ENCODE measurements around the gene NCAN. TPM values are rescaled to one million over a fixed set of nuclear protein-coding genes. Genes with fewer than 3 reads are reported as not detected.

Gene NCAN
- total and polyA plus RNA-seq, 9 of the 15 experiments (the other 6 are each of a cell fraction or from before 2014, with no cell fraction given) = 0.04 TPM; not detected in 8

- TF ChIP-seq RREB1 (CRISPR knock-in tag; IDR thresholded peaks at IDR 0.05) = no peak
- 0 out of 2 replicates have a peak, but pooled peaks have one; percentile 10 for TF ChIP-seq ZHX1 (conservative IDR thresholded peaks at IDR 0.05; ENCODE audit: low read length)
- peak; percentile 99 for TF ChIP-seq C11orf30 (IDR thresholded peaks at IDR 0.05; ENCODE audit: low read depth)
- TF ChIP-seq RUNX1 (IDR thresholded peaks at IDR 0.05; ENCODE audit: low read depth) = peak; percentile 73; the same call in 1 of the 2 replicates
- TF ChIP-seq ZBTB2 (IDR thresholded peaks at IDR 0.05) = peak; percentile 91
- peak; percentile 19; the same call in 1 of the 2 replicates for TF ChIP-seq OTX1 (CRISPR knock-in tag; IDR thresholded peaks at IDR 0.05)
- TF ChIP-seq XRCC4 (IDR thresholded peaks at IDR 0.05; ENCODE audit: extremely low read depth, insufficient read depth, insufficient read length) = no peak
- peak; percentile 88 for TF ChIP-seq CTBP1 (IDR thresholded peaks at IDR 0.05; ENCODE audit: borderline replicate concordance)
- no peak; the same call in 1 of the 2 replicates for TF ChIP-seq ATF3 (IDR thresholded peaks at IDR 0.05)
- TF ChIP-seq ATF3 (CRISPR knock-in tag; conservative IDR thresholded peaks at IDR 0.05) = peak; percentile 19; the same call in 1 of the 2 replicates
- TF ChIP-seq ELF2 (CRISPR knock-in tag; IDR thresholded peaks at IDR 0.05) = peak; percentile 53; the same call in 1 of the 2 replicates
- TF ChIP-seq POU5F1 (IDR thresholded peaks at IDR 0.05; ENCODE audit: borderline replicate concordance, low read depth, low read length, partially characterized antibody) = peak; percentile 39
- TF ChIP-seq FIP1L1 (IDR thresholded peaks at IDR 0.05; ENCODE audit: low read depth, low read length, poor library complexity, severe bottlenecking) = peak; percentile 94
- TF ChIP-seq XRCC5 (IDR thresholded peaks at IDR 0.05; ENCODE audit: low read depth, low read length) = peak; percentile 97
Observed at GRCh38 chr19:19192078-19192882, 19.5 kb upstream of the NCAN start, which contains the start of the genes BORCS8 and RFXANK (continued).

All from K562 (cell line).